ENCODE results near the gene RAD51B. TPM values are rescaled to one million over a fixed set of nuclear protein-coding genes. Genes with fewer than 3 reads are reported as not detected.
"Not testable (repeated sequence)": the region's sequence is repeated elsewhere in the genome, so short reads cannot be mapped to it uniquely, and the experiment has no call there.

Gene RAD51B
- total and polyA plus RNA-seq, 9 of the 15 experiments (the other 6 are each of a cell fraction or from before 2014, with no cell fraction given) = 8.5 to 17.3 (median 11.3) TPM

GRCh38 chr14:68031011-68031410, 211.4 kb downstream of the RAD51B start:
- ATAC-seq; DNase-seq (ENCODE audit: extremely low read depth in 1 of 4, low spot score in 3 of 4); H3K9me3 ChIP-seq (replicated peaks; ENCODE audit: control insufficient read depth, insufficient read depth, low read depth, low read length); H3K4me2 ChIP-seq (ENCODE audit: insufficient read depth, low read length); H3K9ac ChIP-seq (ENCODE audit: insufficient read depth in 1 of 2, low read depth in 2 of 2, low read length in 2 of 2); BruUV-seq (replicated peaks); H3K4me3 ChIP-seq; H3K27ac ChIP-seq (ENCODE audit: extremely low read depth, low read depth, low read length); POLR2A ChIA-PET; H3K27me3 ChIP-seq (ENCODE audit: control insufficient read depth in 2 of 2, insufficient read depth in 2 of 2, low read length in 2 of 2); H4K20me1 ChIP-seq (replicated peaks; ENCODE audit: control insufficient read depth, insufficient read depth, low read length); FAIRE-seq; H3K4me1 ChIP-seq (replicated peaks in 1 of 2; ENCODE audit: control insufficient read depth in 2 of 2, insufficient read depth in 2 of 2, low read length in 2 of 2); CTCF ChIA-PET (ENCODE audit: low intra/inter-chr PET ratio); intact Hi-C loops (cut with micrococcal nuclease); H3K79me2 ChIP-seq (ENCODE audit: control insufficient read depth, insufficient read depth, low read length); H2AFZ ChIP-seq (ENCODE audit: low read depth, low read length); H3K36me3 ChIP-seq (ENCODE audit: control insufficient read depth, insufficient read depth, low read length); H3K9me1 ChIP-seq (ENCODE audit: control insufficient read depth, insufficient read depth, low read length): not testable (repeated sequence)
- no CpG with 5 or more reads among the region's 1 CpG for WGBS (ENCODE audit: insufficient coverage, low coverage, missing lambda C conversion rate)
- in situ Hi-C loops (cut with MboI) = loop anchor here (10.0 kb wide), 1 partner anchor 446 kb away; no protein-coding TSS in a partner anchor
- TF ChIP-seq ZNF431 (CRISPR knock-in tag; IDR thresholded peaks at IDR 0.05) = peak; percentile 95

DNA sequence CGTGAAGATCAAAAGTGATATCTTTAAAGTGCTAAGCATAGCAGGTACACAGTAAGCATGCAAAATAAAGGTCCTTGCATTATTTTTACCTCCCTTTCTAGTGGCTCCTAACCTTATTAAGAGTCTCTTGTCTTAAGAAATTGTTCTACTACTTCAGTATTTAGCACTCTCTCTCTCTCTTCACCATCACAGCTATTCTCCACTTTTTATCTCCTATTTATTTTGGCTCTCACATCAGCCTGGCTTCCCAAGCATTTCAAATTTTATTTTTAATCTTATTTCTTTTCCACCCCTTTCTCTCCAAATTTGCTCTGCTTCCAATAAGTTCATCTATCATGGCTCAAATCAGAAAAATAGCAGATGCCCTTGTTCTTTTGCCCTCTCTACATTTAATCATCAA, 212.6 kb downstream of the RAD51B start:
- Histone ChIP-seq H3K4me1 (replicated peaks in 1 of 2; ENCODE audit: control insufficient read depth in 2 of 2, insufficient read depth in 2 of 2, low read length in 2 of 2) (no peaks in the 10 kb centered on the region), H2AFZ (ENCODE audit: low read depth, low read length) (no peak overlapping the region), H3K27ac (ENCODE audit: extremely low read depth, low read depth, low read length) (no peak overlapping the region), H3K79me2 (ENCODE audit: control insufficient read depth, insufficient read depth, low read length) (no peaks in the 10 kb centered on the region), H3K27me3 (ENCODE audit: control insufficient read depth in 2 of 2, insufficient read depth in 2 of 2, low read length in 2 of 2) (no peaks in the 10 kb centered on the region), H3K9ac (ENCODE audit: insufficient read depth in 1 of 2, low read depth in 2 of 2, low read length in 2 of 2) (no peak overlapping the region), H3K9me1 (ENCODE audit: control insufficient read depth, insufficient read depth, low read length) (no peaks in the 10 kb centered on the region), H3K4me3 (no peak overlapping the region), H3K4me2 (ENCODE audit: insufficient read depth, low read length) (no peak overlapping the region), H3K36me3 (ENCODE audit: control insufficient read depth, insufficient read depth, low read length) (no peaks in the 10 kb centered on the region), H4K20me1 (replicated peaks; ENCODE audit: control insufficient read depth, insufficient read depth, low read length) (no peaks in the 10 kb centered on the region), H3K9me3 (replicated peaks; ENCODE audit: control insufficient read depth, insufficient read depth, low read depth, low read length) (no peaks in the 10 kb centered on the region)
- no TSS peak for BruUV-seq (replicated peaks)
- ATAC-seq (no peak), DNase-seq (ENCODE audit: extremely low read depth in 1 of 4, low spot score in 3 of 4) (no peak), FAIRE-seq (no peak)
- in situ Hi-C loops (cut with MboI) = loop anchor here (10.0 kb wide), 1 partner anchor 447 kb away; no protein-coding TSS in a partner anchor
- ChIA-PET CTCF (ENCODE audit: low intra/inter-chr PET ratio) (no interaction called here), POLR2A (no interaction called here)
- 0% methylated on average over 1 of the region's 1 CpG for WGBS (ENCODE audit: insufficient coverage, low coverage, missing lambda C conversion rate)
- intact Hi-C loops (cut with micrococcal nuclease) = no loop called here
- no peak for TF ChIP-seq JUNB (CRISPR knock-in tag; conservative IDR thresholded peaks at IDR 0.05)
- no peak for TF ChIP-seq PCBP2 (IDR thresholded peaks at IDR 0.05; ENCODE audit: low read depth, low read length, poor library complexity, severe bottlenecking)
- TF ChIP-seq RFX7 (CRISPR knock-in tag; IDR thresholded peaks at IDR 0.05) = no peak
- TF ChIP-seq ZNF77 (CRISPR knock-in tag; IDR thresholded peaks at IDR 0.05) = no peak
- no peak for TF ChIP-seq SMAD1 (IDR thresholded peaks at IDR 0.05; ENCODE audit: low read depth, low read length, partially characterized antibody)
- TF ChIP-seq ATF1 (CRISPR knock-in tag; IDR thresholded peaks at IDR 0.05) = no peak
- TF ChIP-seq ATF1 (tag; IDR thresholded peaks at IDR 0.05) = no peak
- TF ChIP-seq, protein P1, sequence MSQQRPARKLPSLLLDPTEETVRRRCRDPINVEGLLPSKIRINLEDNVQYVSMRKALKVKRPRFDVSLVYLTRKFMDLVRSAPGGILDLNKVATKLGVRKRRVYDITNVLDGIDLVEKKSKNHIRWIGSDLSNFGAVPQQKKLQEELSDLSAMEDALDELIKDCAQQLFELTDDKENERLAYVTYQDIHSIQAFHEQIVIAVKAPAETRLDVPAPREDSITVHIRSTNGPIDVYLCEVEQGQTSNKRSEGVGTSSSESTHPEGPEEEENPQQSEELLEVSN (IDR thresholded peaks at IDR 0.05; ENCODE audit: borderline replicate concordance in 1 of 2, extremely low read depth in 1 of 2, insufficient read depth in 1 of 2, insufficient read length in 1 of 2, low read depth in 1 of 2, low read length in 1 of 2, poor library complexity in 1 of 2, severe bottlenecking in 1 of 2) = no peak
- TF ChIP-seq GATAD2A (IDR thresholded peaks at IDR 0.05) = no peak
- TF ChIP-seq, protein P2, sequence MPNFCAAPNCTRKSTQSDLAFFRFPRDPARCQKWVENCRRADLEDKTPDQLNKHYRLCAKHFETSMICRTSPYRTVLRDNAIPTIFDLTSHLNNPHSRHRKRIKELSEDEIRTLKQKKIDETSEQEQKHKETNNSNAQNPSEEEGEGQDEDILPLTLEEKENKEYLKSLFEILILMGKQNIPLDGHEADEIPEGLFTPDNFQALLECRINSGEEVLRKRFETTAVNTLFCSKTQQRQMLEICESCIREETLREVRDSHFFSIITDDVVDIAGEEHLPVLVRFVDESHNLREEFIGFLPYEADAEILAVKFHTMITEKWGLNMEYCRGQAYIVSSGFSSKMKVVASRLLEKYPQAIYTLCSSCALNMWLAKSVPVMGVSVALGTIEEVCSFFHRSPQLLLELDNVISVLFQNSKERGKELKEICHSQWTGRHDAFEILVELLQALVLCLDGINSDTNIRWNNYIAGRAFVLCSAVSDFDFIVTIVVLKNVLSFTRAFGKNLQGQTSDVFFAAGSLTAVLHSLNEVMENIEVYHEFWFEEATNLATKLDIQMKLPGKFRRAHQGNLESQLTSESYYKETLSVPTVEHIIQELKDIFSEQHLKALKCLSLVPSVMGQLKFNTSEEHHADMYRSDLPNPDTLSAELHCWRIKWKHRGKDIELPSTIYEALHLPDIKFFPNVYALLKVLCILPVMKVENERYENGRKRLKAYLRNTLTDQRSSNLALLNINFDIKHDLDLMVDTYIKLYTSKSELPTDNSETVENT (CRISPR knock-in tag; IDR thresholded peaks at IDR 0.05) = no peak
- no peak for TF ChIP-seq MAZ (CRISPR knock-in tag; conservative IDR thresholded peaks at IDR 0.05 in 1 of 2, IDR thresholded peaks at IDR 0.05 in 1 of 2)
- no peak for TF ChIP-seq KHSRP (IDR thresholded peaks at IDR 0.05)
- no peak for TF ChIP-seq CBFB (CRISPR knock-in tag; IDR thresholded peaks at IDR 0.05)
- no peak for TF ChIP-seq STAT5B (CRISPR knock-in tag; IDR thresholded peaks at IDR 0.05)

Measured in K562 (cell line).